ENCODE data around the gene GPC3.

GPC3 gene

DNA sequence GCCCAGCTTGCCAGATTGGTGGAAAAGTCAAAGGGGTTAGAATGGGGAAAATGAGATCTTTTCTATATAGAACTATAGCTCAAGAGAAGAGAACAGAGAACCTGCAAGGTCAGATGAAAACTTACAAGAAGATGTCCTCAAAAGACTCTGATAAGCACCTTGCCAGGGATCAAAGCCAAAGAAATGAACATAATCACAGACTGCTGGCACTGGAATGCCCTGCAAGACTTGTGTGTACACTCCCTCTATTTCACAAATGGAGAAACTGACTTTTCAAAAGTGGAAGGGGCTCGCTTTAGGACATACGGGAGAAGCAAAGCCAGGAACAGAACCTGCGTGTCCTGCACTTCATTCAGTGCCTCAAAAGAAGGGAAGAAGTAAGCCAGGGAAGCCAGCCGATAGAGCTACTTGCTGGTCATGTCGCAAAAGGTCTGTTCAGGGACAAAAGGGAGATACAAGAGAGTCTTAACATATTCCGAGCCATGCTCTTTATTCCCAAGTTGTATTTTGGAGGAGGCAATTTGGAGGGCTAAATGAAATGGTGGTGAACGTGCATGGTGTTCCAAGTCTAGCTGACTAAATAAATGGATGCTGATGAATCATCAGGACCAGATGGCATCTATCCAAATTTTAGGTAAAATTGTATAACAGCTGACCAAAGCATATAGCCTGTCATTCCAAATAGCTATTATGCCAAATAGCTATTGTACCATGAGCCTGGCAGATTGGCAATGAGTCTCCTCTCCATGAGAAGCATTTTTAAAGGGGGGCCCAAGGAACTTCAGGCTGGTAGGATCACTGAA, 394.5 kb downstream of the GPC3 start:
- no peaks in the 10 kb centered on the region for H3K27me3 ChIP-seq (replicated peaks)
- TF ChIP-seq, protein P1, sequence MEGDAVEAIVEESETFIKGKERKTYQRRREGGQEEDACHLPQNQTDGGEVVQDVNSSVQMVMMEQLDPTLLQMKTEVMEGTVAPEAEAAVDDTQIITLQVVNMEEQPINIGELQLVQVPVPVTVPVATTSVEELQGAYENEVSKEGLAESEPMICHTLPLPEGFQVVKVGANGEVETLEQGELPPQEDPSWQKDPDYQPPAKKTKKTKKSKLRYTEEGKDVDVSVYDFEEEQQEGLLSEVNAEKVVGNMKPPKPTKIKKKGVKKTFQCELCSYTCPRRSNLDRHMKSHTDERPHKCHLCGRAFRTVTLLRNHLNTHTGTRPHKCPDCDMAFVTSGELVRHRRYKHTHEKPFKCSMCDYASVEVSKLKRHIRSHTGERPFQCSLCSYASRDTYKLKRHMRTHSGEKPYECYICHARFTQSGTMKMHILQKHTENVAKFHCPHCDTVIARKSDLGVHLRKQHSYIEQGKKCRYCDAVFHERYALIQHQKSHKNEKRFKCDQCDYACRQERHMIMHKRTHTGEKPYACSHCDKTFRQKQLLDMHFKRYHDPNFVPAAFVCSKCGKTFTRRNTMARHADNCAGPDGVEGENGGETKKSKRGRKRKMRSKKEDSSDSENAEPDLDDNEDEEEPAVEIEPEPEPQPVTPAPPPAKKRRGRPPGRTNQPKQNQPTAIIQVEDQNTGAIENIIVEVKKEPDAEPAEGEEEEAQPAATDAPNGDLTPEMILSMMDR (IDR thresholded peaks at IDR 0.05; ENCODE audit: low read depth, low read length, missing control alignments) = no peak
- no peak for DNase-seq
- no peaks in the 10 kb centered on the region for H3K36me3 ChIP-seq (replicated peaks)
- in situ Hi-C loops (cut with HindIII; ENCODE audit: low pct_ligation_motif_present, low sequenced_read_pairs) = no loop called here
- no peak overlapping the region for H3K27ac ChIP-seq
- H3K4me3 ChIP-seq (ENCODE audit: low read depth, low read length) = no peak overlapping the region

DNA sequence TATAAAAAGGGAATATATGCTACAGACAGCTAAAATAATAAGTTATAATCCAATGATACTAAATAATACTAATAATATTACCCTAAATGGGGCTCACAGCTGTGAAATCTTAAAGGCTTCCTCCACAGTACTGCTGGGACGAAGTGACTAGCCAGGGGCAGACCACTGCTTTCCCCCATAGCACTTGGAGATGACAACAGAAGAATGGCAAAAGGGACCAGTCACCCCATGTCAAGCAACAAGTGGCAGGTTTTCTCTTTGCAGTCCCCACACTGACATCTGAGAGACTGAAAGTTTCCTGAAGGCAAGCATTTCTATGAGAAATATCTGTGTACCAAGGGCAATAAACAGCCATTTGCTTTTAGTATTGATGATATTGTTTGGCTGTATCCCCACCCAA, 396.6 kb downstream of the GPC3 start:
- Histone ChIP-seq H3K36me3 (replicated peaks) (no peaks in the 10 kb centered on the region), H3K27me3 (replicated peaks) (no peaks in the 10 kb centered on the region), H3K4me3 (ENCODE audit: low read depth, low read length) (no peak overlapping the region), H3K27ac (no peak overlapping the region)
- TF ChIP-seq, protein P1 (IDR thresholded peaks at IDR 0.05; ENCODE audit: low read depth, low read length, missing control alignments) = no peak
- no peak for DNase-seq
- in situ Hi-C loops (cut with HindIII; ENCODE audit: low pct_ligation_motif_present, low sequenced_read_pairs) = no loop called here

DNA sequence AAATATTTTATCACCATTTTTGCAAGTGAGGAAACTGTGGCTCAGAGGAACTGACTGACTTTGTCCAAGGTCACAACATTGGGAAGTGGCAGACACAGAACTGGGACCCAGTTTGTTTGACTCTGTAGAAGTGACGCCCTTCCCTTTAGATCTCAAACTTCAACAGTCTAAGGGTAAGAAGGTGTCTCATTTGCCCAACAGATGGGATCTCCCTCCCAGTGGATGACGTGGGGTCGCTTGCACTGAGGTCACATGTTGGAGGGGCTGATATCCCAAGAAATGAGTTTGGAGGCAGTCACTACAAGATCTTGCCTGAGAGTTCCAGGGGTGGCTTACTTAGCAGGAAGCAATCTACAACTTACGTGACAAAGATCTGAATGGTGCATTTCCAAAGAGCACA, 397.6 kb downstream of the GPC3 start:
- TF ChIP-seq, protein P1 (IDR thresholded peaks at IDR 0.05; ENCODE audit: low read depth, low read length, missing control alignments) = no peak
- Histone ChIP-seq H3K4me3 (ENCODE audit: low read depth, low read length) (no peak overlapping the region), H3K27me3 (replicated peaks) (no peaks in the 10 kb centered on the region), H3K27ac (no peak overlapping the region), H3K36me3 (replicated peaks) (no peaks in the 10 kb centered on the region)
- in situ Hi-C loops (cut with HindIII; ENCODE audit: low pct_ligation_motif_present, low sequenced_read_pairs) = no loop called here
- no peak for DNase-seq

DNA sequence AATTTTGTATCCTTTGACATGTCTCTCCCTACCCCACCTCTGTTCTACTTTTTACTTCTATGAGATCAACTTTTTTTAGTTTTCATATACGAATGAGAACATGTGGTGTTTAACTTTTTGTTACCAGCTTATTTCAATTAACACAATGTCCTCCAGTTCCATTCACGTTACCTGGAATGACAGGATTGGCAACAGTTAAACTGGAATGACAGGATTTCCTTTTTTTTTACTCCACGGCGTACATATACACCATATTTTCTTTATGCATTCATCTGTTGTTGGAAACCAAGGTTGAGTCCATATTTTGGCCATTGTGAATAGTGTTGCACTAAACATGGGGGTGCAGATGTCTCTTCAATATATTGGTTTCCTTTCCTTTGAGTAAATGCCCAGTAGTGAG, 398.3 kb downstream of the GPC3 start:
- Histone ChIP-seq H3K4me3 (ENCODE audit: low read depth, low read length) (no peak overlapping the region), H3K27me3 (replicated peaks) (no peaks in the 10 kb centered on the region), H3K27ac (no peak overlapping the region), H3K36me3 (replicated peaks) (no peaks in the 10 kb centered on the region)
- DNase-seq = no peak
- TF ChIP-seq, protein P1 (IDR thresholded peaks at IDR 0.05; ENCODE audit: low read depth, low read length, missing control alignments) = no peak
- in situ Hi-C loops (cut with HindIII; ENCODE audit: low pct_ligation_motif_present, low sequenced_read_pairs) = no loop called here

DNA sequence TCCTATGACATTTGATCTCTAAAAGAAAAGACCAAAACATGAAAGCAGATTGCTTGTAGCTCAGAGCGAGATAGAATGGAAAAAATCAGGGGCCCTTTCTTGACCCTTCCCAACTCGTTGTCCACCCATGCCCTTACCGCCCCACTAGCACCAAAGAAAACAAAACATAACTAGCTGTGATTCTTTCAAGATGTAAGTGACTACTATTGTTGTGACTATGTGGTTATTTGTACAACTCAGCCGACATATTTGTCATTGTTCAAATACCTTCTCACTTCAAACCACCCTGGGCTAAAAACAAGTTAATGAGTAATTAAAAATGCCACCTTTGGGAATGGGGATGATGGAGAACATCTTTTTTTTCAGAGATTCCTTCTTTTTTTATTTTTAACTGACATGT, 399.0 kb downstream of the GPC3 start:
- in situ Hi-C loops (cut with HindIII; ENCODE audit: low pct_ligation_motif_present, low sequenced_read_pairs) = no loop called here
- Histone ChIP-seq H3K36me3 (replicated peaks) (no peaks in the 10 kb centered on the region), H3K4me3 (ENCODE audit: low read depth, low read length) (no peak overlapping the region), H3K27ac (no peak overlapping the region), H3K27me3 (replicated peaks) (no peaks in the 10 kb centered on the region)
- TF ChIP-seq, protein P1 (IDR thresholded peaks at IDR 0.05; ENCODE audit: low read depth, low read length, missing control alignments) = no peak
- no peak for DNase-seq

DNA sequence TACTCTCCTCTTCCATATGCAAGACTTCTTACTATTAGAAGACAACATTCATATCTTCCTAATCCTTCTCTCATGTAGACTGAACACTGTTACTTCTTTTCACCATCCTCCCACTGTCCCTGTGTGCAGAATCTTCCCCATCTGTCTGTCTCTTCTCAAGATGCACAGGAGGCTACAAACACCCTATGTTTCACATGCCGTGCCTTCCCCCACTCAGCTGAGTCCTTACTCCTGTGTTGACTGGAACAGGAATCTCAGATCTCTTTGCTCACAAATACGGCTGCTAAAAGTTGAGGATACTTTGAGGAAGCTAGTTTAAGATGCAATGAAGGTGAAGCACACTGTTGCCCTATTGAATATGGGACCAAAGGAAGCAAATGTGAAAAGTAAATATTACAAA, 401.6 kb downstream of the GPC3 start:
- no peak overlapping the region for H3K27ac ChIP-seq
- in situ Hi-C loops (cut with HindIII; ENCODE audit: low pct_ligation_motif_present, low sequenced_read_pairs) = no loop called here

More for the DNA sequence above, 401.6 kb downstream of the GPC3 start:
- TF ChIP-seq, protein P1 (IDR thresholded peaks at IDR 0.05; ENCODE audit: low read depth, low read length, missing control alignments) = no peak
- H3K4me3 ChIP-seq (ENCODE audit: low read depth, low read length) = no peak overlapping the region
- no peaks in the 10 kb centered on the region for H3K36me3 ChIP-seq (replicated peaks)
- no peak for DNase-seq
- H3K27me3 ChIP-seq (replicated peaks) = no peaks in the 10 kb centered on the region

All from brain microvascular endothelial cell (primary cell).